ENCODE results near the gene CD6. TPM values are rescaled to one million over a fixed set of nuclear protein-coding genes. Genes with fewer than 3 reads are reported as not detected.

CD6 gene
- total RNA-seq, 1 experiment from 2014 or later: 1.4 TPM

- CTCF ChIA-PET: no interaction called here
- intact Hi-C loops (cut with micrococcal nuclease): no loop called here
- ATAC-seq (no peak), DNase-seq (ENCODE audit: low read depth, low spot score) (no peak)
- Histone ChIP-seq H3K9me2 (ENCODE audit: insufficient read depth) (no peaks in the 10 kb centered on the region), H4K20me1 (ENCODE audit: insufficient read depth) (no peaks in the 10 kb centered on the region), H3K36me3 (ENCODE audit: control insufficient read depth in 1 of 2, insufficient read depth in 2 of 2, low read length in 2 of 2) (no peaks in the 10 kb centered on the region), H3K27me3 (ENCODE audit: insufficient read depth, low read length) (peaks cover 3% of the 10 kb centered on the region; the same call in 1 of the 2 replicates), H3K9me3 (ENCODE audit: control insufficient read depth in 1 of 2, insufficient read depth in 1 of 2, low read depth in 1 of 2, low read length in 2 of 2) (no peaks in the 10 kb centered on the region), H3K9ac (ENCODE audit: low read length) (no peak overlapping the region), H3K4me3 (replicated peaks in 1 of 2; ENCODE audit: low read depth in 1 of 2, low read length in 2 of 2) (no peak overlapping the region), H3K27ac (ENCODE audit: low read depth, low read length) (no peak overlapping the region), H3K4me2 (ENCODE audit: low read length) (no peak overlapping the region), H3K79me2 (ENCODE audit: insufficient read depth, low read length) (no peaks in the 10 kb centered on the region), H3K4me1 (ENCODE audit: control insufficient read depth in 1 of 2, insufficient read depth in 2 of 2, low read length in 2 of 2) (peaks cover under 1% of the 10 kb centered on the region in 2 experiments; a peak in 1 of 4 replicates), H2AFZ (ENCODE audit: low read depth, low read length, poor library complexity, severe bottlenecking) (no peak overlapping the region)
- POLR2A ChIA-PET: no interaction called here
- RAD21 ChIA-PET (ENCODE audit: low non-redundant PET in 1 of 2, low total read pairs in 2 of 2, uncharacterized antibody in 2 of 2, unreplicated experiment in 2 of 2): no interaction called here
- no peak for TF ChIP-seq FOSL1 (IDR thresholded peaks at IDR 0.05; ENCODE audit: low read depth)
- TF ChIP-seq SP1 (IDR thresholded peaks at IDR 0.05; ENCODE audit: low read depth): no peak
- no peak for TF ChIP-seq EZH2 (IDR thresholded peaks at IDR 0.05)
- no peak for TF ChIP-seq ELF1 (IDR thresholded peaks at IDR 0.05; ENCODE audit: borderline replicate concordance, low read depth)
- no TSS peak for BruUV-seq (replicated peaks)
Observed at GRCh38 chr11:61001931-61002330, 30.5 kb downstream of the CD6 start.

- Histone ChIP-seq H2AFZ (ENCODE audit: low read depth, low read length, poor library complexity, severe bottlenecking) (no peak overlapping the region), H3K9me3 (ENCODE audit: control insufficient read depth in 1 of 2, insufficient read depth in 1 of 2, low read depth in 1 of 2, low read length in 2 of 2) (no peaks in the 10 kb centered on the region), H3K36me3 (ENCODE audit: control insufficient read depth in 1 of 2, insufficient read depth in 2 of 2, low read length in 2 of 2) (no peaks in the 10 kb centered on the region), H3K27ac (ENCODE audit: low read depth, low read length) (no peak overlapping the region), H3K9me2 (ENCODE audit: insufficient read depth) (no peaks in the 10 kb centered on the region), H3K4me2 (ENCODE audit: low read length) (no peak overlapping the region), H4K20me1 (ENCODE audit: insufficient read depth) (no peaks in the 10 kb centered on the region), H3K79me2 (ENCODE audit: insufficient read depth, low read length) (no peaks in the 10 kb centered on the region), H3K4me3 (replicated peaks in 1 of 2; ENCODE audit: low read depth in 1 of 2, low read length in 2 of 2) (no peak overlapping the region), H3K27me3 (ENCODE audit: insufficient read depth, low read length) (peaks cover 3% of the 10 kb centered on the region; the same call in 1 of the 2 replicates), H3K4me1 (ENCODE audit: control insufficient read depth in 1 of 2, insufficient read depth in 2 of 2, low read length in 2 of 2) (no peaks in the 10 kb centered on the region), H3K9ac (ENCODE audit: low read length) (no peak overlapping the region)
- no peak for ATAC-seq
- RAD21 ChIA-PET (ENCODE audit: low non-redundant PET in 1 of 2, low total read pairs in 2 of 2, uncharacterized antibody in 2 of 2, unreplicated experiment in 2 of 2): no interaction called here
- CTCF ChIA-PET: no interaction called here
- POLR2A ChIA-PET: no interaction called here
- intact Hi-C loops (cut with micrococcal nuclease): no loop called here
- no peak for DNase-seq (ENCODE audit: low read depth, low spot score)
- TF ChIP-seq TCF7L2 (IDR thresholded peaks at IDR 0.05; ENCODE audit: borderline replicate concordance, extremely low read depth, insufficient read depth, insufficient read length) (no peak), YY1 (IDR thresholded peaks at IDR 0.05; ENCODE audit: extremely low read depth, insufficient replicate concordance, low read depth, low read length) (no peak), ZNF274 (IDR thresholded peaks at IDR 0.05; ENCODE audit: low read depth, low read length) (no peak), CTCF (IDR thresholded peaks at IDR 0.05 in 2 of 3, conservative IDR thresholded peaks at IDR 0.05 in 1 of 3; ENCODE audit: borderline replicate concordance in 1 of 3, insufficient read depth in 1 of 3, low read depth in 2 of 3, low read length in 2 of 3) (no peak), SP1 (IDR thresholded peaks at IDR 0.05; ENCODE audit: low read depth) (no peak), JUND (IDR thresholded peaks at IDR 0.05) (no peak), EGR1 (IDR thresholded peaks at IDR 0.05; ENCODE audit: low read depth) (no peak), POLR2AphosphoS5 (IDR thresholded peaks at IDR 0.05; ENCODE audit: low read depth, low read length) (no peak), ZFX (IDR thresholded peaks at IDR 0.05) (no peak), POLR2A (IDR thresholded peaks at IDR 0.05; ENCODE audit: borderline replicate concordance, extremely low read depth, insufficient read depth, insufficient read length) (no peak), EZH2phosphoT487 (IDR thresholded peaks at IDR 0.05; ENCODE audit: borderline replicate concordance) (no peak), CBX3 (IDR thresholded peaks at IDR 0.05; ENCODE audit: low read depth) (no peak)
- no TSS peak for BruUV-seq (replicated peaks)
Observed at GRCh38 chr11:61002598-61002997, 31.1 kb downstream of the CD6 start.

Data from HCT116 (cell line).